OCI-LY7 (cell line): ENCODE data around the gene TNNI3K. TPM values are rescaled to one million over a fixed set of nuclear protein-coding genes. Genes with fewer than 3 reads are reported as not detected.

Source experiments
- BruUV-seq: library from RNA; stranded (reverse); fragments of 400-500 nt; replicated peaks from 2 replicates; lab custom pipeline; 2021; lab: Mats Ljungman, UMichigan
- CTCF ChIA-PET: fragments of 300-600 bp; sonication (Branson Sonifier 250); formaldehyde crosslinking; loops from one replicate; lab custom pipeline; 2022; ENCODE audit warnings: antibody characterized with exemption; ENCODE audit not compliant: unreplicated experiment; lab: Charles Lee
- POLR2A ChIA-PET: fragments of 300-600 bp; sonication (Branson Sonifier 250); formaldehyde crosslinking; loops from one replicate; lab custom pipeline; 2022; ENCODE audit warnings: antibody characterized with exemption; lab: Charles Lee
- DNase-seq: peaks from one replicate; pipeline ENCODE4 v3.0.0-alpha.2; 2015; ENCODE audit warnings: low spot score
- H2AFZ ChIP-seq: fragments of 200-600 bp; sonication (generic), shearing (Covaris generic); 2 replicates; pipeline ENCODE4 v1.6.1; 2014; ENCODE audit warnings: mild to moderate bottlenecking, antibody characterized with exemption, low read length, moderate library complexity
- H3K27ac ChIP-seq: fragments of 200-600 bp; sonication (generic); 2 replicates; pipeline ENCODE4 v1.5.1; 2014; ENCODE audit warnings: mixed run types, low read depth, mild to moderate bottlenecking, moderate library complexity, low read length, inconsistent platforms; ENCODE audit not compliant: poor library complexity, severe bottlenecking
- H3K36me3 ChIP-seq: fragments of 200-600 bp; sonication (generic); 2 replicates; pipeline ENCODE4 v1.6.1; 2014; ENCODE audit warnings: mild to moderate bottlenecking, antibody characterized with exemption, low read length, moderate library complexity, mixed read lengths; ENCODE audit not compliant: insufficient read depth
- H3K4me1 ChIP-seq: fragments of 200-600 bp; sonication (generic); 2 replicates; pipeline ENCODE4 v1.5.1; 2014; ENCODE audit warnings: mild to moderate bottlenecking, low read length; ENCODE audit not compliant: insufficient read depth, poor library complexity, severe bottlenecking
- H3K4me2 ChIP-seq: fragments of 200-600 bp; sonication (generic); 2 replicates; pipeline ENCODE4 v1.6.1; 2014; ENCODE audit warnings: mild to moderate bottlenecking, low read length
- H3K4me3 ChIP-seq: fragments of 200-600 bp; sonication (generic); 2 replicates; pipeline ENCODE4 v1.5.1; 2014; ENCODE audit warnings: mild to moderate bottlenecking, low read depth, low read length; ENCODE audit not compliant: poor library complexity, severe bottlenecking
- H3K79me2 ChIP-seq: fragments of 200-600 bp; sonication (generic); 2 replicates; pipeline ENCODE4 v1.6.1; 2016; ENCODE audit warnings: low read depth, mild to moderate bottlenecking, low read length, moderate library complexity, mixed read lengths; ENCODE audit not compliant: insufficient read depth
- H3K9me2 ChIP-seq: fragments of 200-600 bp; sonication (generic); 2 replicates; pipeline ENCODE4 v1.6.1; 2016; ENCODE audit warnings: mild to moderate bottlenecking, low read length, mixed read lengths; ENCODE audit not compliant: insufficient read depth
- H3K9me3 ChIP-seq: fragments of 200-600 bp; sonication (generic); 2 replicates; pipeline ENCODE4 v1.6.1; 2014; ENCODE audit warnings: mild to moderate bottlenecking, mixed run types, low read length, mixed read lengths
- H4K20me1 ChIP-seq: fragments of 200-600 bp; sonication (generic); 2 replicates; pipeline ENCODE4 v1.6.1; 2014; ENCODE audit warnings: mild to moderate bottlenecking, antibody characterized with exemption, low read length, moderate library complexity, mixed read lengths; ENCODE audit not compliant: insufficient read depth
- CTCF ChIP-seq: fragments of 200-600 bp; sonication (generic); conservative IDR thresholded peaks from 2 replicates; pipeline ENCODE4 v1.5.1; 2014; ENCODE audit warnings: mild to moderate bottlenecking, antibody characterized with exemption, low read length, moderate library complexity, mixed read lengths
- EZH2phosphoT487 ChIP-seq: fragments of 200-600 bp; sonication (generic); IDR thresholded peaks from 2 replicates; pipeline ENCODE4 v1.6.1; 2018; ENCODE audit warnings: low read depth, borderline replicate concordance, mild to moderate bottlenecking, mixed run types, antibody characterized with exemption, low read length, moderate library complexity, mixed read lengths
- intact Hi-C: fragments of 100-400 bp; cut with micrococcal nuclease; formaldehyde crosslinking; loops from one replicate; pipeline ENCODE4 v1.10.0; 2022; ENCODE audit not compliant: unreplicated experiment
- total RNA-seq, 2 experiments: library from RNA; depleted of rRNA in 1 of 2; stranded (reverse); fragments of >200 nt in 1 of 2; shearing (Covaris generic) in 1 of 2; gene quantifications; 2 replicates each; pipeline ENCODE4 v1.2.3, GENCODE V29; 2014 to 2022

TNNI3K gene
- total RNA-seq, 2 experiments from 2014 or later, result not detected

GRCh38 chr1:74578101-74578500, 342.9 kb downstream of the TNNI3K start:
- Histone ChIP-seq H2AFZ (no peak overlapping the region), H3K9me3 (no peaks in the 10 kb centered on the region), H3K9me2 (no peaks in the 10 kb centered on the region), H3K4me2 (no peak overlapping the region), H3K36me3 (no peaks in the 10 kb centered on the region), H3K4me3 (no peak overlapping the region), H3K79me2 (no peaks in the 10 kb centered on the region), H4K20me1 (no peaks in the 10 kb centered on the region), H3K27ac (no peak overlapping the region), H3K4me1 (no peaks in the 10 kb centered on the region)
- no peak for DNase-seq
- POLR2A ChIA-PET, result no interaction called here
- TF ChIP-seq EZH2phosphoT487, result no peak
- TF ChIP-seq CTCF, result no peak
- CTCF ChIA-PET, result no interaction called here
- intact Hi-C loops, result no loop called here
- BruUV-seq, result no TSS peak

DNA sequence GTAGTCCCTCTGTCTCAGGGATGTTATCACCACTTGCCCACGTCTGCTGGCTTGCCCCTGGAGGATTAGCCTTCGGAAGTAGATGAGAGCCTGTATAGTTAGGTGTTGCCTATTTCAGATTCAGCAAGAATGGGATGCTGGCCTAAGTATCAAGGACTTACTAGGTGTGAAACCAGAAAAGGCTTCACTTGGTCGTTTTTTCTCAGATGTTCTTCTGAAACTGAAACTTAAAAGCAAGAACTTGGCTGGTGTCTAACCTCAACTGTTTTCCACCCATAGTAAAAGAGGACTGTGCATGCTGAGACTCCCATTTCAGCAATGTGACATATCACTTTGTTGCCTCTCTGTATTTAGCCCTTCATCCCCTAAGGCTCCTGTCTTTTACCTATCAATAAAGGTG, 344.2 kb downstream of the TNNI3K start:
- ChIA-PET CTCF (no interaction called here), POLR2A (interaction anchor here (0.6 to 2.0 kb wide), 3 partner anchors 11 to 928 kb away, joined by 3 to 6 read pairs (median 4); no protein-coding TSS in a partner anchor)
- no peak overlapping the region for H3K4me3 ChIP-seq
- H3K4me2 ChIP-seq, result no peak overlapping the region
- H3K36me3 ChIP-seq, result no peaks in the 10 kb centered on the region
- no peak overlapping the region for H3K27ac ChIP-seq
- DNase-seq, result no peak
- no peaks in the 10 kb centered on the region for H3K9me3 ChIP-seq
- H3K9me2 ChIP-seq, result no peaks in the 10 kb centered on the region
- intact Hi-C loops, result no loop called here
- no peaks in the 10 kb centered on the region for H3K4me1 ChIP-seq
- no peaks in the 10 kb centered on the region for H4K20me1 ChIP-seq
- H3K79me2 ChIP-seq, result no peaks in the 10 kb centered on the region
- no peak overlapping the region for H2AFZ ChIP-seq
- no TSS peak for BruUV-seq
- TF ChIP-seq EZH2phosphoT487 (no peak), CTCF (no peak)

- Histone ChIP-seq H4K20me1 (no peaks in the 10 kb centered on the region), H3K4me2 (no peak overlapping the region), H3K79me2 (no peaks in the 10 kb centered on the region), H3K9me3 (no peaks in the 10 kb centered on the region), H3K27ac (no peak overlapping the region), H3K4me3 (no peak overlapping the region), H3K9me2 (no peaks in the 10 kb centered on the region), H2AFZ (no peak overlapping the region), H3K36me3 (no peaks in the 10 kb centered on the region), H3K4me1 (no peaks in the 10 kb centered on the region)
- DNase-seq, result no peak
- CTCF ChIA-PET, result no interaction called here
- no TSS peak for BruUV-seq
- POLR2A ChIA-PET, result no interaction called here
- TF ChIP-seq EZH2phosphoT487 (no peak), CTCF (no peak)
- intact Hi-C loops, result no loop called here
Observed at GRCh38 chr1:74583397-74583796, 348.2 kb downstream of the TNNI3K start.
